Medulla oblongata (tissue), 1 donor: ENCODE data around the gene C20orf144.
"Not testable (repeated sequence)": the region's sequence is repeated elsewhere in the genome, so short reads cannot be mapped to it uniquely, and the experiment has no call there.

Experiments
- DNase-seq: peaks from one replicate; pipeline ENCODE4 v3.0.0-alpha.2; 2015; ENCODE audit errors: extremely low spot score

The C20orf144 gene

DNA sequence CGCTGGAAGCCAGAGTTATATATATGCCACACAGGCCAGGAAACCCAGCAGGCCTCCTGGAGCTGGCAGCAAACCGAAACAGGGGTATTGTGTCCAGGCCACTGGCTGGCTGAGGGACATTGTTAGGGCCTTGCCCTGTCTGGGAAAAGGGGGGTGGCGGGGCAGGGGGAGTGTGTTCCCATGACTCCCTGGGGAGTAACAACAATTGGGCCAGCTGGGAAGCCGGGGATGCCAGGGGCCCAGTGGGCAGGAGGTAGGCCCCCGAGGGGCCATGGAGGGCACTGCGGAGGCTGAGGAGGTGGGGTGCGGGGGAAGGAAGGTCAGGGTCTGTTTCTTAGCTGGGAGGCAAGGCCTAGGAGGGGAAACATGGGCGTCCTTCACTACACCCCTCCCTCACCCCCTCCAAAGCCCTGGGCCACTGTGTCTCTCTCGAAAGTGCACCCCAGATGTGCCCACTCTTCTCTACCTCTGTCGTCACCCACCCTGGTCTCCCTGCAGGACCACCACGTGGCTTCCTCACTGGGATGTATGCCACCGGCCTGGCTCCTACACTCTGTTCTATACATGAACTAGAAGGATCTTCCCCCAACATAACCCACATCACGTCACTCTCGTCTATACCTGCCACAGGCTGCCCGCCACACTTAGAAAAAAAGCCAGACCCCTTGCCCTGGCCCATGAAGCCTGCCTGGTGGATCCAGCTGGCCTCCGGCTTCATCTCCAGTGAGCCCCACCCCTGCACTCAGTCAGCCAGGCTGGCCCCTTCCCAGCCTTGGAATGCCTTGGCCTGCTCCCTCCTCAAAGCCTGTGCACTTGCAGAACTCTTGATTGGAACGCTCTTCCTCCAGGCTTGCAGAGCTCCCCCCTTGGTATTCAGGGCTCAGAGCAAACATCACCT lies 31.9 kb downstream of the C20orf144 start:
- DNase-seq: peak; percentile 90

DNA sequence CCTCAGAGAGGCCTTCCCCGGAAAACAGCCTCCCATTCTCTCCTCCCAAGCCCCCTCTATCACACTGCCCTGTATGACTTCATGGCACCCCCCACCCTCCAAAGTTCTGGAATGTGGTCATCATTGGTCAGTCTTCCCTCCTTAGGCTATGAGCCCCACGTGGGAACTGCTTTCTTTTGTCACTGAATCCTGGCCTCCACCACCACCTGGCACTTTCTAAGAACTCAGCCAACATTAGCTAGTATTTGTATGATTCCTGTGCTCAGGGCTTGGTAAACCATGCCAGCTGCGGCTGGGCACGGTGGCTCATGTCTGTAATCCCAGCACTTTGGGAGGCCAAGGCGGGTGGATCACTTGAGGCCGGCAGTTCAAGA lies 32.5 kb downstream of the C20orf144 start:
- DNase-seq: peak; percentile 74

- no peak for DNase-seq
Observed at GRCh38 chr20:33696448-33696847, 34.3 kb downstream of the C20orf144 start.

- DNase-seq: peak; percentile 70
Observed at GRCh38 chr20:33697129-33697528, 35.0 kb downstream of the C20orf144 start.

GRCh38 chr20:33698966-33699365 lies 36.8 kb downstream of the C20orf144 start:
- DNase-seq: not testable (repeated sequence)

DNA sequence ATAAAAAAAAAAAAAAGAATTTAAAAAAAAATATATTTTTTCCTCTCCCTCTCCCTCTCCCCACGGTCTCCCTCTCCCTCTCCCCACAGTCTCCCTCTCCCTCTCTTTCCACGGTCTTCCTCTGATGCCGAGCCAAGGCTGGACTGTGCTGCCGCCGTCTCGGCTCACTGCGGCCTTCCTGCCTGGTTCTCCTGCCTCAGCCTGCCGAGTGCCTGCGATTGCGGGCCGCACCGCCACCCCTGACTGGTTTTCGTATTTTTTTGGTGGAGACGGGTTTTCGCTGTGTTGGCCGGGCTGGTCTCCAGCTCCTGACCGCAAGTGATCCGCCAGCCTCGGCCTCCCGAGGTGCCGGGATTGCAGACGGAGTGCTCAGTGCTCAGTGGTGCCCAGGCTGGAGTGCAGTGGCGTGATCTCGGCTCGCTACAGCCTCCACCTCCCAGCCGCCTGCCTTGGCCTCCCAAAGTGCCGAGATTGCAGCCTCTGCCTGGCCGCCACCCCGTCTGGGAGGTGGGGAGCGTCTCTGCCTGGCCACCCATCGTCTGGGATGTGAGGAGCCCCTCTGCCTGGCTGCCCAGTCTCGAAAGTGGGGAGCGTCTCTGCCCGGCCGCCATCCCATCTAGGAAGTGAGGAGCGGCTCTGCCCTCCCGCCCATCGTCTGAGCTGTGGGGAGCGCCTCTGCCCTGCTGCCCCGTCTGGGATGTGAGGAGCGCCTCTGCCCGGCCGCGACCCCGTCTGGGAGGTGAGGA lies 38.7 kb downstream of the C20orf144 start:
- not testable (repeated sequence) for DNase-seq

DNA sequence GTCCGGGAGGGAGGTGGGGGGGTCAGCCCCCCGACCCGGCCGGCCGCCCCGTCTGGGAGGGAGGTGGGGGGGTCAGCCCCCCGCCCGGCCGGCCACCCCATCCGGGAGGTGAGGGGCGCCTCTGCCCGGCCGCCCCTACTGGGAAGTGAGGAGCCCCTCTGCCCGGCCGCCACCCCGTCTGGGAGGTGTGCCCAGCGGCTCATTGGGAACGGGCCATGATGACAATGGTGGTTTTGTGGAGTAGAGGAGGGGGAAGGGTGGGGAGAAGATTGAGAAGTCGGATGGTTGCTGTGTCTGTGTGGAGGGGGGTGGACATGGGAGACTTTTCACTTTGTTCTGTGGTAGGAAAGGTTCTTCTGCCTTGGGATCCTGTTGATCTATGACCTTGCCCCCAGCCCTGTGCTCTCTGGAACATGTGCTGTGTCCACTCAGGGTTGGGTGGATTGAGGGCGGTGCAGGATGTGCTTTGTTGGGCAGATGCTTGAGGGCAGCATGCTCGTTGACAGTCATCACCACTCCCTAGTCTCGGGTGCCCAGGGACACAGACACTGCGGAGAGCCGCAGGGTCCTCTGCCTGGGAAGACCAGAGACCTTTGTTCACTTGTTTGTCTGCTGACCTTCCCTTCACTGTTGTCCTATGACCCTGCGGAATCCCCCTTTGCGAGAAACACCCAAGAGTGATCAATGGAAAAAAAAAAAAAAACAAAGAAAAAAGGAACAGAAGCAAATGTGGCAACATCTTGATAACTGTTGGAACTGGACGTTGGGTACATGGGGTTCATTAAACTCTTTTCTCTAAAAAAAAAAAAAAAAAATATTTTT lies 39.7 kb downstream of the C20orf144 start:
- no peak for DNase-seq

GRCh38 chr20:33702861-33703260 lies 40.7 kb downstream of the C20orf144 start:
- DNase-seq: no peak

GRCh38 chr20:33703498-33704137 lies 41.5 kb downstream of the C20orf144 start:
- no peak for DNase-seq

GRCh38 chr20:33704197-33704924 lies 42.2 kb downstream of the C20orf144 start:
- no peak for DNase-seq

DNA sequence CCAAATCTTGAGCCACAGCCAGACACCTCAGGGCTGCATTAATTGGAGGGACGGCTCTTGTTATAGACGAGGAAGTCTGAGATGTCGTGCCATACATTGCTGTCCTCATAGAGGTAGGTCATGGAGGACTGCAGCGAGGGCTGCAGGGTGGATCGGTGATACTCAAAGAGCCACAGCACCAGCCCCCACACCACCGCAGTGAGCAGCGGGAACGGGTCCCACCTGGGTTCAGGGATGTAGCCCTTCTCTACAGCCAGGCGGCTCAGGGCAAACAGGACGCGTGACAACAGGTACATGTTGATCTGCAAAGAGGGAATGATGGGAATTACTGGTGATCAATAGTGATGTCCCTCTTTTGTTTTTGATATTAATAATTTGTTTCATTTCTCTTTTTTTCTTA lies 45.5 kb downstream of the C20orf144 start:
- no peak for DNase-seq

GRCh38 chr20:33709398-33709797 lies 47.3 kb downstream of the C20orf144 start:
- no peak for DNase-seq

GRCh38 chr20:33709905-33710541 lies 47.9 kb downstream of the C20orf144 start:
- DNase-seq: no peak

- DNase-seq: no peak
Observed at GRCh38 chr20:33710681-33711445, 48.7 kb downstream of the C20orf144 start.

DNA sequence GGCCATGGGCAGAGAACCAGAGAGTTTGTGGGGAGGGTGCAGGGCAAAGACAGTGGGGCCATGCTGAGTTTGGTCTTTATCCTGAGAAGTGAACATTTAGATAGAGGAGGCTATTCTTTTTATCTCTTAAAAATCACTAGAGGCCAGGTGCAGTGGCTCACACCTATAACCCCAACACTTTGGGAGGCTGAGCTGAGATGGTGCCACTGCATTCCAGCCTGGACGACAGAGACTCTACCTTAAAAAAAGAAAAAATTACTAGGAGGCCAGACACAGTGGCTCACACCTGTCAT lies 49.3 kb downstream of the C20orf144 start:
- DNase-seq: no peak
